Measurements from ENCODE around the gene FAM184A. TPM values are rescaled to one million over a fixed set of nuclear protein-coding genes. Genes with fewer than 3 reads are reported as not detected.

The FAM184A gene
- total RNA-seq, 1 experiment from 2014 or later: 13.3 TPM

GRCh38 chr6:119065382-119065781 lies 13.1 kb downstream of the FAM184A start (continued):
- TF ChIP-seq ZNF512 (CRISPR knock-in tag; IDR thresholded peaks at IDR 0.05; ENCODE audit: borderline replicate concordance) (no peak), ZNF263 (CRISPR knock-in tag; IDR thresholded peaks at IDR 0.05; ENCODE audit: low read depth) (no peak), MXD4 (CRISPR knock-in tag; IDR thresholded peaks at IDR 0.05; ENCODE audit: borderline replicate concordance) (no peak), TCF7 (CRISPR knock-in tag; IDR thresholded peaks at IDR 0.05; ENCODE audit: low read depth) (no peak), TP53 (CRISPR knock-in tag; IDR thresholded peaks at IDR 0.05) (no peak), OVOL2 (CRISPR knock-in tag; IDR thresholded peaks at IDR 0.05; ENCODE audit: borderline replicate concordance) (no peak), E2F5 (CRISPR knock-in tag; IDR thresholded peaks at IDR 0.05) (no peak), EMX1 (CRISPR knock-in tag; IDR thresholded peaks at IDR 0.05) (no peak), JAZF1 (CRISPR knock-in tag; IDR thresholded peaks at IDR 0.05) (no peak), NR2C2 (CRISPR knock-in tag; IDR thresholded peaks at IDR 0.05) (no peak), HMGXB4 (CRISPR knock-in tag; IDR thresholded peaks at IDR 0.05) (no peak)

- peaks cover 11% of the 10 kb centered on the region for H3K4me1 Mint-ChIP-seq
- no peak for TF ChIP-seq PRDM15 (CRISPR knock-in tag; IDR thresholded peaks at IDR 0.05)
- TF ChIP-seq ZNF532 (CRISPR knock-in tag; IDR thresholded peaks at IDR 0.05; ENCODE audit: borderline replicate concordance): no peak
- TF ChIP-seq AR (CRISPR knock-in tag; IDR thresholded peaks at IDR 0.05): no peak
- TF ChIP-seq ARID4B (CRISPR knock-in tag; IDR thresholded peaks at IDR 0.05; ENCODE audit: borderline replicate concordance): no peak
- no peak for TF ChIP-seq NR2C2 (CRISPR knock-in tag; IDR thresholded peaks at IDR 0.05)
- no peak for TF ChIP-seq TEAD4 (CRISPR knock-in tag; IDR thresholded peaks at IDR 0.05)
- TF ChIP-seq NFYB (CRISPR knock-in tag; conservative IDR thresholded peaks at IDR 0.05; ENCODE audit: low read depth): no peak
Measured at GRCh38 chr6:119063491-119063890, 15.0 kb downstream of the FAM184A start.

More at GRCh38 chr6:119063491-119063890, 15.0 kb downstream of the FAM184A start:
- Mint-ChIP-seq H3K27ac (no peak overlapping the region), H3K36me3 (no peaks in the 10 kb centered on the region), H3K9me3 (no peaks in the 10 kb centered on the region), H3K27me3 (ENCODE audit: low read depth) (no peaks in the 10 kb centered on the region), H3K4me3 (no peak overlapping the region)
- ChIA-PET CTCF (no interaction called here), POLR2A (no interaction called here)
- no peak for ATAC-seq
- DNase-seq (ENCODE audit: low spot score): no peak

Measured in WTC11 (cell line).